IMR-90 (cell line): ENCODE results near the gene CMIP. TPM values are rescaled to one million over a fixed set of nuclear protein-coding genes. Genes with fewer than 3 reads are reported as not detected.

Experiments used
- ATAC-seq: fragments of 200-7000 bp; cut with Tn5 transposase; 2 replicates; pipeline ENCODE4 v1.9.1; 2020; ENCODE audit warnings: low read depth, mild to moderate bottlenecking, moderate library complexity
- BruUV-seq: library from RNA; stranded (reverse); fragments of 400-500 nt; replicated peaks from 2 replicates; lab custom pipeline; 2021; lab: Mats Ljungman, UMichigan
- CTCF ChIA-PET: fragments of 300-600 bp; formaldehyde crosslinking; extraction: SDS; loops from one replicate; lab custom pipeline; 2021; ENCODE audit warnings: antibody characterized with exemption; lab: Yijun Ruan, JAX
- POLR2A ChIA-PET: fragments of 300-600 bp; sonication (Branson Sonifier 250); formaldehyde crosslinking; loops from one replicate; lab custom pipeline; 2022; ENCODE audit warnings: antibody characterized with exemption; ENCODE audit not compliant: unreplicated experiment; lab: Charles Lee
- DNase-seq: peaks from one replicate; pipeline ENCODE4 v3.0.0; 2013
- H2AFZ ChIP-seq: replicated peaks from 2 replicates; pipeline ENCODE3; 2013; ENCODE audit warnings: low read length, mild to moderate bottlenecking; ENCODE audit not compliant: poor library complexity
- H2AK5ac ChIP-seq: 2 replicates; pipeline ENCODE4 v1.6.1; 2013; ENCODE audit warnings: low read depth, low read length, inconsistent platforms
- H2AK9ac ChIP-seq: replicated peaks from 2 replicates; pipeline ENCODE3; 2013; ENCODE audit warnings: mild to moderate bottlenecking, low read depth, low read length, moderate library complexity; ENCODE audit not compliant: poor library complexity
- H2BK120ac ChIP-seq: 2 replicates; pipeline ENCODE4 v1.6.1; 2013; ENCODE audit warnings: low read depth, low read length, inconsistent platforms
- H2BK15ac ChIP-seq: 3 replicates; pipeline ENCODE4 v1.6.1; 2013; ENCODE audit warnings: low read depth, low read length, inconsistent platforms
- H2BK20ac ChIP-seq: 2 replicates; pipeline ENCODE4 v1.6.1; 2013; ENCODE audit warnings: low read depth, mild to moderate bottlenecking, inconsistent platforms, low read length, moderate library complexity
- H2BK5ac ChIP-seq: 2 replicates; pipeline ENCODE4 v1.6.1; 2013; ENCODE audit warnings: mild to moderate bottlenecking, low read depth, low read length, inconsistent platforms; ENCODE audit not compliant: poor library complexity, severe bottlenecking
- H3K14ac ChIP-seq: replicated peaks from 2 replicates; pipeline ENCODE4 v1.6.1; 2013; ENCODE audit warnings: low read depth, low read length, inconsistent platforms
- H3K18ac ChIP-seq: 2 replicates; pipeline ENCODE4 v1.6.1; 2013; ENCODE audit warnings: low read depth, low read length, control low read depth
- H3K23ac ChIP-seq: 2 replicates; pipeline ENCODE4 v1.6.1; 2013; ENCODE audit warnings: low read depth, low read length, inconsistent platforms
- H3K27ac ChIP-seq: 2 replicates; pipeline ENCODE4 v1.5.1; 2013; ENCODE audit warnings: mild to moderate bottlenecking, control low read depth, low read length; ENCODE audit not compliant: insufficient read depth
- H3K27me3 ChIP-seq: 2 replicates; pipeline ENCODE4 v1.6.1; 2013; ENCODE audit warnings: low read length; ENCODE audit not compliant: control insufficient read depth, insufficient read depth
- H3K36me3 ChIP-seq: 2 replicates; pipeline ENCODE4 v1.6.1; 2013; ENCODE audit warnings: low read length, mixed read lengths; ENCODE audit not compliant: control insufficient read depth, insufficient read depth
- H3K4ac ChIP-seq: 2 replicates; pipeline ENCODE4 v1.6.1; 2013; ENCODE audit warnings: low read depth, low read length, inconsistent platforms
- H3K4me1 ChIP-seq: 2 replicates; pipeline ENCODE4 v1.6.1; 2013; ENCODE audit warnings: low read length, mixed read lengths; ENCODE audit not compliant: control insufficient read depth, insufficient read depth
- H3K4me2 ChIP-seq: 2 replicates; pipeline ENCODE4 v1.6.1; 2013; ENCODE audit warnings: low read depth, mild to moderate bottlenecking, control low read depth, low read length, moderate library complexity
- H3K4me3 ChIP-seq: 2 replicates; pipeline ENCODE4 v1.5.1; 2013; ENCODE audit warnings: low read depth, mild to moderate bottlenecking, control low read depth, low read length, moderate library complexity; ENCODE audit not compliant: insufficient read depth
- H3K56ac ChIP-seq: 2 replicates; pipeline ENCODE4 v1.6.1; 2013; ENCODE audit warnings: low read length, inconsistent platforms; ENCODE audit not compliant: insufficient read depth; ENCODE audit errors: extremely low read depth
- H3K79me1 ChIP-seq, 2 experiments: 2 replicates each; pipeline ENCODE4 v1.6.1; 2013; ENCODE audit warnings: low read length in 2 of 2, inconsistent platforms in 1 of 2, low read depth in 1 of 2
- H3K9ac ChIP-seq: 2 replicates; pipeline ENCODE4 v1.6.1; 2013; ENCODE audit warnings: low read depth, low read length, control low read depth
- H3K9me1 ChIP-seq: 2 replicates; pipeline ENCODE4 v1.6.1; 2013; ENCODE audit warnings: low read length, inconsistent platforms; ENCODE audit not compliant: insufficient read depth
- H3K9me3 ChIP-seq: 2 replicates; pipeline ENCODE4 v1.6.1; 2013; ENCODE audit warnings: low read length; ENCODE audit not compliant: control insufficient read depth, insufficient read depth
- H4K20me1 ChIP-seq: 2 replicates; pipeline ENCODE4 v1.6.1; 2013; ENCODE audit warnings: low read length, inconsistent platforms; ENCODE audit not compliant: insufficient read depth
- H4K5ac ChIP-seq: 2 replicates; pipeline ENCODE4 v1.6.1; 2013; ENCODE audit warnings: mild to moderate bottlenecking, low read depth, low read length, control low read depth
- H4K8ac ChIP-seq, 2 experiments: 2 replicates each; pipeline ENCODE4 v1.6.1; 2013; ENCODE audit warnings: low read depth in 2 of 2, low read length in 2 of 2, control low read depth in 1 of 2, inconsistent platforms in 1 of 2
- H4K91ac ChIP-seq: 2 replicates; pipeline ENCODE4 v1.6.1; 2013; ENCODE audit warnings: low read depth, low read length, inconsistent platforms; ENCODE audit not compliant: insufficient read depth
- FOS ChIP-seq: fragments of 150-350 bp; IDR thresholded peaks from 2 replicates; pipeline ENCODE4 v1.6.1; 2016; ENCODE audit warnings: low read depth, low read length
- MAZ ChIP-seq: IDR thresholded peaks from 2 replicates; pipeline ENCODE4 v1.6.1; 2012; ENCODE audit warnings: low read depth, mild to moderate bottlenecking, low read length, improper control_type of control experiment, moderate library complexity, borderline replicate concordance
- NFE2L2 ChIP-seq: fragments of 150-350 bp; IDR thresholded peaks from 2 replicates; pipeline ENCODE4 v1.6.1; 2016; ENCODE audit warnings: low read depth, mild to moderate bottlenecking, low read length
- WGBS, 2 experiments: methylation state at CpG; one replicate each; pipeline versions ENCODE4 v1.1.5 to v1.1.7; 2013; ENCODE audit warnings: missing lambda C conversion rate in 2 of 2; ENCODE audit not compliant: insufficient read length in 1 of 2; ENCODE audit errors: extremely low coverage in 2 of 2; 5-methylcytosine and 5-hydroxymethylcytosine counted together
- dilution Hi-C: fragments of 300-500 bp; cut with HindIII; formaldehyde crosslinking; loops from one replicate; pipeline ENCODE4 v1.14.3; 2018; ENCODE audit warnings: low sequenced_read_pairs; ENCODE audit not compliant: unreplicated experiment
- in situ Hi-C: fragments of 300-500 bp; cut with MboI; formaldehyde crosslinking; loops from 3 replicates; pipeline ENCODE4 v1.14.3; 2019; ENCODE audit warnings: low sequenced_read_pairs, inconsistent platforms, mixed read lengths
- intact Hi-C: fragments of 100-400 bp; cut with micrococcal nuclease; formaldehyde crosslinking; loops from 2 replicates; pipeline ENCODE4 v1.10.0; 2022
- polyA plus RNA-seq, 3 experiments: library from polyadenylated mRNA; depleted of rRNA; stranded (reverse); fragments of >200 nt; gene quantifications; 2 replicates each; pipeline ENCODE4 v1.2.3, GENCODE V29; 2012; ENCODE audit warnings: low replicate concordance in 1 of 3
- total RNA-seq: library from RNA; depleted of rRNA; stranded (reverse); fragments of >200 nt; gene quantifications from 2 replicates; pipeline ENCODE4 v1.2.3, GENCODE V29; 2012
- TF ChIP-seq, protein P1 (sequence below): fragments of 150-350 bp; IDR thresholded peaks from 2 replicates; pipeline ENCODE4 v1.6.1; 2017; ENCODE audit warnings: mild to moderate bottlenecking, antibody characterized with exemption, low read length, low read depth
- TF ChIP-seq, protein P2 (sequence below): fragments of 150-350 bp; IDR thresholded peaks from 2 replicates; pipeline ENCODE4 v1.6.1; 2016; ENCODE audit warnings: low read depth, mild to moderate bottlenecking, low read length, moderate library complexity, borderline replicate concordance

CMIP gene
- total and polyA plus RNA-seq, 2 of the 4 experiments (the other 2 are of a cell fraction) = 3.2 to 11.6 TPM

- no peak overlapping the region for H3K9ac ChIP-seq
- H2BK20ac ChIP-seq = no peak overlapping the region
- no peak overlapping the region for H3K4ac ChIP-seq
- no peak overlapping the region for H4K5ac ChIP-seq
- no peak overlapping the region for H3K4me2 ChIP-seq
- no peak overlapping the region for H3K27ac ChIP-seq
- H3K9me3 ChIP-seq = no peaks in the 10 kb centered on the region
- H3K23ac ChIP-seq = no peak overlapping the region
- peaks cover 2% of the 10 kb centered on the region; the same call in 1 of the 2 replicates for H3K4me1 ChIP-seq
- H2AK5ac ChIP-seq = no peak overlapping the region
- ATAC-seq = no peak
- 84% methylated on average over 9 of the region's 16 CpGs; no CpG with 5 or more reads in 1 of the 2 experiments for WGBS, 2 experiments
- peaks cover 64% of the 10 kb centered on the region for H4K20me1 ChIP-seq
- ChIA-PET POLR2A (no interaction called here), CTCF (no interaction called here)
- no peak overlapping the region for H3K14ac ChIP-seq
- H3K9me1 ChIP-seq = peaks cover 3% of the 10 kb centered on the region; the same call in 1 of the 2 replicates
- no peaks in the 10 kb centered on the region for H3K36me3 ChIP-seq
- H2BK5ac ChIP-seq = no peak overlapping the region
- H2AK9ac ChIP-seq = no peak overlapping the region
- no peaks in the 10 kb centered on the region for H3K27me3 ChIP-seq
- no TSS peak for BruUV-seq
- no peak overlapping the region for H3K4me3 ChIP-seq
- H2AFZ ChIP-seq = no peak overlapping the region
- H4K91ac ChIP-seq = no peak overlapping the region
- no peak overlapping the region for H2BK120ac ChIP-seq
- no peak overlapping the region for H4K8ac ChIP-seq
- H3K79me1 ChIP-seq = peaks cover 47 to 68% of the 10 kb centered on the region in 2 experiments
- DNase-seq = no peak
- in situ Hi-C loops = no loop called here
- TF ChIP-seq FOS (no peak), MAZ (no peak), NFE2L2 (no peak)
- TF ChIP-seq, protein P1, sequence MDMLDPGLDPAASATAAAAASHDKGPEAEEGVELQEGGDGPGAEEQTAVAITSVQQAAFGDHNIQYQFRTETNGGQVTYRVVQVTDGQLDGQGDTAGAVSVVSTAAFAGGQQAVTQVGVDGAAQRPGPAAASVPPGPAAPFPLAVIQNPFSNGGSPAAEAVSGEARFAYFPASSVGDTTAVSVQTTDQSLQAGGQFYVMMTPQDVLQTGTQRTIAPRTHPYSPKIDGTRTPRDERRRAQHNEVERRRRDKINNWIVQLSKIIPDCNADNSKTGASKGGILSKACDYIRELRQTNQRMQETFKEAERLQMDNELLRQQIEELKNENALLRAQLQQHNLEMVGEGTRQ = no peak
- TF ChIP-seq, protein P2, sequence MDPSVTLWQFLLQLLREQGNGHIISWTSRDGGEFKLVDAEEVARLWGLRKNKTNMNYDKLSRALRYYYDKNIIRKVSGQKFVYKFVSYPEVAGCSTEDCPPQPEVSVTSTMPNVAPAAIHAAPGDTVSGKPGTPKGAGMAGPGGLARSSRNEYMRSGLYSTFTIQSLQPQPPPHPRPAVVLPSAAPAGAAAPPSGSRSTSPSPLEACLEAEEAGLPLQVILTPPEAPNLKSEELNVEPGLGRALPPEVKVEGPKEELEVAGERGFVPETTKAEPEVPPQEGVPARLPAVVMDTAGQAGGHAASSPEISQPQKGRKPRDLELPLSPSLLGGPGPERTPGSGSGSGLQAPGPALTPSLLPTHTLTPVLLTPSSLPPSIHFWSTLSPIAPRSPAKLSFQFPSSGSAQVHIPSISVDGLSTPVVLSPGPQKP = no peak
- H2BK15ac ChIP-seq = no peak overlapping the region
- no peak overlapping the region for H3K56ac ChIP-seq
- dilution Hi-C loops = no loop called here
- intact Hi-C loops = no loop called here
- H3K18ac ChIP-seq = no peak overlapping the region
Observed at GRCh38 chr16:81558444-81559175, 114.0 kb downstream of the CMIP start.
